DND-41 (cell line): ENCODE measurements around the gene FAM171A1.

Experiments
- ATAC-seq: fragments of 200-7000 bp; cut with Tn5 transposase; 3 replicates; pipeline ENCODE4 v1.9.1; 2021; ENCODE audit warnings: low read depth; ENCODE audit not compliant: insufficient read depth
- DNase-seq: peaks from one replicate; pipeline ENCODE4 v3.0.0-alpha.2; 2020
- H2AFZ ChIP-seq: 2 replicates; pipeline ENCODE4 v1.6.0; 2012; ENCODE audit warnings: low read depth, low read length
- H3K27ac ChIP-seq: 2 replicates; pipeline ENCODE4 v1.5.1; 2012; ENCODE audit warnings: low read length, inconsistent platforms
- H3K27me3 ChIP-seq: fragments of 200-600 bp; sonication (generic); 2 replicates; pipeline ENCODE4 v1.6.0; 2012; ENCODE audit warnings: low read length, mild to moderate bottlenecking, inconsistent platforms; ENCODE audit not compliant: insufficient read depth, poor library complexity
- H3K36me3 ChIP-seq: 2 replicates; pipeline ENCODE4 v1.5.1; 2012; ENCODE audit warnings: low read length, inconsistent platforms; ENCODE audit not compliant: insufficient read depth
- H3K4me1 ChIP-seq: 2 replicates; pipeline ENCODE4 v1.5.1; 2012; ENCODE audit warnings: mild to moderate bottlenecking, low read length; ENCODE audit not compliant: insufficient read depth
- H3K4me2 ChIP-seq: 2 replicates; pipeline ENCODE4 v1.6.0; 2012; ENCODE audit warnings: mild to moderate bottlenecking, moderate library complexity, low read length, inconsistent platforms; ENCODE audit not compliant: insufficient read depth
- H3K4me3 ChIP-seq, 2 experiments: fragments of 200-600 bp in 1 of 2; shearing (Covaris generic) in 1 of 2; 2 replicates each; pipeline ENCODE4 v1.5.1; 2012 to 2016; ENCODE audit warnings: inconsistent platforms in 2 of 2, low read length in 2 of 2, mild to moderate bottlenecking in 2 of 2, low read depth in 1 of 2, moderate library complexity in 1 of 2
- H3K79me2 ChIP-seq: 2 replicates; pipeline ENCODE4 v1.6.0; 2012; ENCODE audit warnings: low read length, inconsistent platforms; ENCODE audit not compliant: insufficient read depth
- H3K9ac ChIP-seq: 2 replicates; pipeline ENCODE4 v1.6.0; 2012; ENCODE audit warnings: low read depth, mild to moderate bottlenecking, inconsistent platforms, low read length, moderate library complexity
- H3K9me3 ChIP-seq: 2 replicates; pipeline ENCODE4 v1.5.1; 2012; ENCODE audit warnings: low read length, moderate library complexity, mild to moderate bottlenecking, inconsistent platforms; ENCODE audit not compliant: insufficient read depth, severe bottlenecking
- H4K20me1 ChIP-seq: 2 replicates; pipeline ENCODE4 v1.6.0; 2012; ENCODE audit warnings: low read length; ENCODE audit not compliant: insufficient read depth
- EZH2 ChIP-seq: IDR thresholded peaks from 3 replicates; pipeline ENCODE4 v1.6.1; 2012; ENCODE audit warnings: borderline replicate concordance, low read depth, mild to moderate bottlenecking, moderate library complexity, low read length, inconsistent platforms; ENCODE audit not compliant: severe bottlenecking
- TF ChIP-seq, protein P1 (sequence below): IDR thresholded peaks from 2 replicates; pipeline ENCODE4 v1.5.1; 2012; ENCODE audit warnings: borderline replicate concordance, low read length, moderate library complexity, mild to moderate bottlenecking; ENCODE audit not compliant: poor library complexity, severe bottlenecking; ENCODE audit errors: extremely low read depth

Gene FAM171A1

DNA sequence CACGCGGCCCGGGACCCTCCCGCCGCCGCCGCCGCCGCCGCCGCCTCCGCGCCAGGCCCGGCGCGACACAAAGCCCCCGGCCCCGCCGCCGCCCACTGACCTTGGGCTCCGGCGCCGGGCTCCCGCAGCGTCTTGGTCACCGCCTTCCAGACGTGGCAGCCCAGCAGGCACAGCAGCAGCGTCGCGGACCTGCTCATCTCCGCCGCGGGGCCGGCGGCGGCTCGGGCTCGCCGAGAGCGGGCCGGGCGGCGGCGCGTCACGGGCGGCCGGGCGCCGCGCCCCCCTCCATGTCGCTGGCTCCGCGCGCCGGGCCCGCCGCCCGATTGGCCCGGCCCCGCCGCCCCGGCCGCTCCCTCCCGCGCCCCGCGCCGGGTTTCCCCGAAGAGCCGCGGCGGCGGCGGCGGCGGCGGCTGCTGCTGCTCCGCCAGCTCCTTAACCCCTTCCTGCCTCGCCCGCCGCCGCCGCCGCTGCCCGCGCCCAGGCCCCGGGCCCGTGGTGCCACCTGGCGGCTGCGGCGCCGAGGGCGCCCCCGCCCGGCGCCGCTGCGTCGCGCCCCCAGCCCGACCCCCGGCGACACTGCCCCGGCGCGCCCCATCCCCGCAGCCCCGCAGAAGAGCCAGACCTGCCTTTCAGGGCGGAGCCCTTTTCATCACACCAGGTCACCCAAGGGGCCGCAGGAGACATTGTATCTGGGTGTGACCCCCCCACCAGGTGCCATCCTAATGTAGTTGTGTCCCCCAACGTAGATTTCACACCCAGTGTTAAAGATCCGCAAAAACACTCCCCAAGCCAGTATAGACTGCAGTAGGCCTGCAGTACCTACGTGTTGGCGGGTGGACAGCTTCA, at the start of gene FAM171A1:
Gene FAM171A1 (minus strand): TSS at position 434 of the 846 bp plus-strand sequence. CDS start 237 bp downstream, at position 197.
- Histone ChIP-seq H3K4me1 (peaks cover 17% of the 10 kb centered on the region), H3K27me3 (peaks cover 24% of the 10 kb centered on the region), H3K79me2 (no peaks in the 10 kb centered on the region), H3K4me3 (peak within 1 kb of the TSS; percentile 34 to 61; a peak in 3 of 4 replicates), H3K4me2 (peak within 1 kb of the TSS; percentile 78), H3K27ac (no peak within 1 kb of the TSS; the same call in 1 of the 2 replicates), H4K20me1 (no peaks in the 10 kb centered on the region; the same call in 1 of the 2 replicates), H2AFZ (peak within 1 kb of the TSS; percentile 72), H3K9me3 (no peaks in the 10 kb centered on the region), H3K9ac (peak within 1 kb of the TSS; percentile 60), H3K36me3 (no peaks in the 10 kb centered on the region)
- ATAC-seq, result peak; percentile 87
- peak; percentile 72 for DNase-seq
- no peak for TF ChIP-seq EZH2
- TF ChIP-seq, protein P1, sequence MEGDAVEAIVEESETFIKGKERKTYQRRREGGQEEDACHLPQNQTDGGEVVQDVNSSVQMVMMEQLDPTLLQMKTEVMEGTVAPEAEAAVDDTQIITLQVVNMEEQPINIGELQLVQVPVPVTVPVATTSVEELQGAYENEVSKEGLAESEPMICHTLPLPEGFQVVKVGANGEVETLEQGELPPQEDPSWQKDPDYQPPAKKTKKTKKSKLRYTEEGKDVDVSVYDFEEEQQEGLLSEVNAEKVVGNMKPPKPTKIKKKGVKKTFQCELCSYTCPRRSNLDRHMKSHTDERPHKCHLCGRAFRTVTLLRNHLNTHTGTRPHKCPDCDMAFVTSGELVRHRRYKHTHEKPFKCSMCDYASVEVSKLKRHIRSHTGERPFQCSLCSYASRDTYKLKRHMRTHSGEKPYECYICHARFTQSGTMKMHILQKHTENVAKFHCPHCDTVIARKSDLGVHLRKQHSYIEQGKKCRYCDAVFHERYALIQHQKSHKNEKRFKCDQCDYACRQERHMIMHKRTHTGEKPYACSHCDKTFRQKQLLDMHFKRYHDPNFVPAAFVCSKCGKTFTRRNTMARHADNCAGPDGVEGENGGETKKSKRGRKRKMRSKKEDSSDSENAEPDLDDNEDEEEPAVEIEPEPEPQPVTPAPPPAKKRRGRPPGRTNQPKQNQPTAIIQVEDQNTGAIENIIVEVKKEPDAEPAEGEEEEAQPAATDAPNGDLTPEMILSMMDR, result peak; percentile 34

DNA sequence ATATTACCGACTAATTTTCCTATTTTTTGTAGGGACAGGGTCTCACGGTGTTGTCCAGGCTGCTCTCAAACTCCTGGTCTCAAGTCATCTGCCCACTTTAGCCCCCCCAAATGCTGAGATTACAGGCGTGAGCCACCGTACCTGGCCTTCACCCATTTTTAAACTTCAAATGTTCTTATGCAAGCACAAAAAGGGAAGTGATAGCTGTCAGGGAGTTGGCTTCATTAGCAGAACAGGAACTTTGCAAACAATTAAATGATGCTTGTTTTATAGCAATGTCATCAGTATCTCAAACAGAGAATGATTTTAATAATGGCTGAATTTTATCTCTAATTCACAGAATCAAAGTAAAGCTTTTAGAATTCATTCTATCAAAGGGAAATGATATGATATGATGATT, 49.8 kb upstream of the FAM171A1 start:
- Histone ChIP-seq H3K4me2 (no peak overlapping the region), H3K27ac (no peak overlapping the region), H4K20me1 (no peaks in the 10 kb centered on the region), H2AFZ (no peak overlapping the region), H3K36me3 (no peaks in the 10 kb centered on the region), H3K4me3 (no peak overlapping the region), H3K4me1 (no peaks in the 10 kb centered on the region), H3K27me3 (no peaks in the 10 kb centered on the region), H3K79me2 (no peaks in the 10 kb centered on the region), H3K9me3 (no peaks in the 10 kb centered on the region), H3K9ac (no peak overlapping the region)
- ATAC-seq (no peak), DNase-seq (no peak)
- no peak for TF ChIP-seq EZH2
- TF ChIP-seq, protein P1, result no peak

DNA sequence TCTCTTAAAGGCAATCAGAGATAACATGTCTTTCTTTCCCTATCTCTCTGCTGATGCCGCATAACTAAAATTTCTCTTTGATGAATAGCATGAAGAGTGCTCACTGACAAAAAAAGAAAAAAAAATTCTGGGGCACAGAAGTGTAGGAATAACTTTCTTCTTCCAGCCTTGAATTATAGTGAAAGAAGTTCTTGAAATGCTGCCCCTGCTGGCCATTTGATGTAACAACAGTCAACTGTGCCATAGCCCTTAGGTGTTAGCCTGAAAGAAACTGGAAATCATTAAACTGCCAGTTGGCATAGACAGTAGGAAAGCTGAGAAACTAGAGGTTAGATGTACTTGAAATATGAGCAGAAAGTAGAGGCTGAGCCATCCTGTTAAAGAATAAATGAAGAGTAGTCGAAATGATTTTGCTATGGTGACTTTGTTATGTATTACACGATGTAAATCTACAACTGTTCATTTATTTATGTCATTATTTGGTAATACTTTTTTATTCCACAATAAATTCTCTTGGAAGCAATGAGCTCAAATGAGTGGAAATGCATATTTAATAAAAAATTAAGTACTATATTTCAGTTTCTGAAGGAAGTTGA, 48.3 kb upstream of the FAM171A1 start:
- DNase-seq (peak; percentile 38), ATAC-seq (peak; percentile 71; the same call in 2 of the 3 replicates)
- no peak for TF ChIP-seq EZH2
- TF ChIP-seq, protein P1, result peak; percentile 85
- H3K79me2 ChIP-seq, result no peaks in the 10 kb centered on the region
- H3K9ac ChIP-seq, result no peak overlapping the region
- H3K36me3 ChIP-seq, result no peaks in the 10 kb centered on the region
- no peak overlapping the region for H3K4me2 ChIP-seq
- no peaks in the 10 kb centered on the region for H4K20me1 ChIP-seq
- H3K27ac ChIP-seq, result no peak overlapping the region
- H2AFZ ChIP-seq, result no peak overlapping the region
- no peaks in the 10 kb centered on the region for H3K27me3 ChIP-seq
- H3K4me1 ChIP-seq, result no peaks in the 10 kb centered on the region
- H3K9me3 ChIP-seq, result no peaks in the 10 kb centered on the region
- no peak overlapping the region for H3K4me3 ChIP-seq
